Stimulated activated CD8-positive, alpha-beta memory T cell treated with anti-CD3 and anti-CD28 coated beads, Interleukin-12 subunit alpha, Interleukin-12 subunit beta, amount 100 ng/mL, for 24 hours (primary cell): ENCODE results near the gene LSM2.

ENCODE experiments used
- DNase-seq: peaks from one replicate; pipeline ENCODE4 v3.0.0-alpha.2; 2020; ENCODE audit errors: extremely low read depth

Gene LSM2

DNA sequence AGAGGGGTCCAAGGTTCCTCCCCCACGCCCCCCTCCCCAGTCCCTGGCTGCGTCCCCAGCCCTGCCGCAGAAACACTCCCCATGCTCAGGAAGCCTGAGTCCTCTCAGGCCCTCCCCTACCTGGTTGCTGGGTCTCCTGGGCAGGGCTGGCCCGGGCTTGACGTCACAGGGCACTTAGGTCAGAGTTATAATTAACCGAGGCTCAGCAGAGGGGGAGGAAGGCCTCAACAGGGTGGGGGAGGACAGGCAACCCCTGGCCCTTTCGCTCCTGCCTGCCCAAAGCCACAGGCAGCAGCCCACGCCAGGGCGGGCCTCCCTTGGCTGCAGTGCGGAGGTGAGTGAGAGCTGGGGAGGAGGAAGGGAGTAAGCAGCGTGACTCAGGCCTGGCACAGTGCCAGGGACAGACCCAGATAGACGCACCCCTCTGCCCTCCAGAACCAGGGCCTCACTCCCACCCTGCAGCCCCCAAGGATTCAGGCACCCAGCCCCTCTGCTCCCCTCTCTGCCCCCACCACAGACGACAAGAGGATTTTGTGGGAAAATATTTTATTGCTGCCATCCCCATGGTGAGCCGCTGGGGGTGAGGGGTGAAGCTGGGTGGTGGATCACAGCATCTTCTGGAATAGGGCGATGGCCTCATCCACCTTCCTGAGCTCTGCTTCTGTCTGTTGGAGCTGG is 29.6 kb downstream of the LSM2 start, which contains the start of gene VWA7:
TSS of gene VWA7 (minus strand) at position 340 of the 678 bp plus-strand sequence. CDS start 549 bp downstream, outside the sequence.
- peak; percentile 40 for DNase-seq

DNA sequence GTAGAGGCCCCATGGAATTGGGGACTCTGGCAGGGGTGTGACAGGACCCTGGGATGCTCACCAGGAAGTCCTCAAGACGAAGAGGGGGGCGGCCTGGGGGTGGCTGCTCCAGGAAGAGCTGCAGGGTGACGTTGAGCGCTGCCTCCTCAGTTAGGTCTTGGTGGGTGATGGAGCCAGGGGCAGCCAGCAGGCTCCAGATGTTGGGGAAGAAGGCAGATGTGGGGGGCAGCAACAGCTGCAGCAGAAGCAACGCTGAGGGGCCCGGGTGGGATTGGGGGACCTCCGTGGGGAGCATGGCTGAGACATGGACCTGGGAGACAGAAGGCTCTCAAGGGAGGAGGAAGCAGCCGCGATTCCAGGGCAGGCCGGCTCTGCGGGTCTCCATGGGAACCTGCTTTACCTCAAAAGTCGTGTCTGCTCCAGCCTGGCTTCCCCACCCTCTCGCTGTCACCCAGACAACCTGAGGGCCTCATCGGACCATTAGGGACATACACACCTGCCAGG is 30.2 kb downstream of the LSM2 start:
- no peak for DNase-seq

DNA sequence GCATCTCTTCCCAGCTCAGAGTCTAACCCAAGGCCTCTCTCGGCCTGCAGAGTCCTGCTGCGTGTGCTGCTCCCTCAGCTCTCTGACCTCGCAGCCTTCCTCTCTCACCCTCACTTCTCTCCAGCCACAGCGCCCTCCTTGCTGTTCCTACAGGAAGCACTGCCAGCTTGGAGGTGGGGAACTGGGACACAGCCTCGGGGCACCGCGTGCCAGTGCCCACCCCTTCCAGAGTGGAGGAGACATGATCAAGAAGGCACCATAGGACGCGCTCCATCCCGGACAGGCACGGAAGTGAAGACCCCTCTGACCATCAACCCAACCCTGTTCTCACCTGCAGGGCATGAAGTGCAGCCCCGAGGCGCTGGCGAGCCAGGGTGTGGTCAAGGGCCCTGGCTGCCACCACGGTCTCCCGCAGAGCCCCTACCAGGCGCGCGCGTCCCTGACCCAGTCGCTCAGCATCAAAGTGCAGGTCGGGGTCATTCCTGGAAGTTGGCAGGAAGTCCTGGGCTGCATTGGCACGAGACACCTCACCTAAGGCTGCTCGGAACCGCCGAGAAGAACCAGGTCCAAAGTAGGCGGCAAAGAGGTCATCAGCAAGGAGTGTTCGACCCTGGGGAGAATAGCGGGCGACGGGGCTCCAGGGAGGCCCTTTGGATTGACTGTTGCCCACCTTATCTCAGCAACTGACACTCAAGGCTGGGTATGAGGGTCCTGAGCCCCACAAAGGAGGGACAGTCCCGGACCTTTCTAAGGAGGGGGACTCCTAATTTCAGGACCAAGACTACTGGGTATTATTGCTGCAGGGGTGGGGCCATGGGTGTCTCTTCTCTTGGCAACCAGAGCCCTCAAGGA is 30.9 kb downstream of the LSM2 start:
- DNase-seq: no peak

DNA sequence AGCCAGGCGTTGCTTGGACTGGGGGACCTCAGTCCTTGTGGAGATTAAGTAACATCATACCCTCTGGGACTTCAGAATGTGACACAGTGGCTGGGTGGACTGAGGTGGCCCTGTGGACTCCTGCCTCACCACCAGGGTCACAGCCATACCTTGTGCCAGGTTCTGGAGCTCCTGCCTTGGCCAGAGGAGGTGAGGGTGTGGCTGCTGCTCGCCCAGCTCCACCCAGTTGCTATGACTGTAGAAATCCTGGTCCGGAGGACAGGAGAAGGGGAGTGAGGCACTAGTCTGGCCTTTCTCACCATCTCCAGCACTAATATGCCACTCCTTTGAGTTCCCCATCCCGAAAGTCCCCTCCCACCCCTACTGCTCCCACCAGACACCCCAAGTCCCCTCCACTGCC is 31.6 kb downstream of the LSM2 start:
- no peak for DNase-seq

DNA sequence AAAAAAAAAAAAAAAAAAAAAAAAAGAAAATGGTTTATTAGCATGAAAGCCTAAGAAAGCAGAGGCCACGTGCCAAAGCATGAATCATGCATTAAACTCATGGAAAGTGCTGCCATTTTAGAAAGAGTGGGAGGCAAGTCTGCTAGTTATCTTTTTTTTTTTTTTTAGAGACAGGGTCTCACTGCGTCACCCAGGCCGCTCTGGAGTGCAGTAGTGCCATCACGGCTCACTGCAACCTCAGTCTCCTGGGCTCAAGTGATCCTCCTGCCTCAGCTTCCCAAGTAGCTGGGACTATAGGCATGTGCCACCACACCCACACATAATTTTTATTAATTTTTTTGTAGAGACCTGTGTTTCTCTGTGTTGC is 34.8 kb downstream of the LSM2 start:
- no peak for DNase-seq

DNA sequence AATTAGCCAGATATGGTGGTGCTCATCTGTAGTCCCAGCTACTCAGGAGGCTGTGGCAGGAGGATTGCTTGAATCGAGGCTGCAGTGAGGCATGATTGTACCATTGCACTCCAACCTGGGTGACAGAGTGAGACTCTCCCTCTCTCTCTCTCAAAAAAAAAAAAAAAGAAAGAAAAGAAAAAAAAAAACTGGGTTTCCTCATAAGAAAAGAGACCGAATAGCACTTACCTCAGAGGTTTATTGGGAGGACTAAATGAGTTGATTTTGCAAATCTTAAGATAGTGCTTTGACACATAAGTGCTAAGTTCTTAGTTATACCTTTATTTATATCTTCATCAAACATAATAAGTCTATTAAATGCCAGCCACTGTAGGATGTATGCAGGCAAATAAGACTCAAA is 35.9 kb downstream of the LSM2 start:
- no peak for DNase-seq

DNA sequence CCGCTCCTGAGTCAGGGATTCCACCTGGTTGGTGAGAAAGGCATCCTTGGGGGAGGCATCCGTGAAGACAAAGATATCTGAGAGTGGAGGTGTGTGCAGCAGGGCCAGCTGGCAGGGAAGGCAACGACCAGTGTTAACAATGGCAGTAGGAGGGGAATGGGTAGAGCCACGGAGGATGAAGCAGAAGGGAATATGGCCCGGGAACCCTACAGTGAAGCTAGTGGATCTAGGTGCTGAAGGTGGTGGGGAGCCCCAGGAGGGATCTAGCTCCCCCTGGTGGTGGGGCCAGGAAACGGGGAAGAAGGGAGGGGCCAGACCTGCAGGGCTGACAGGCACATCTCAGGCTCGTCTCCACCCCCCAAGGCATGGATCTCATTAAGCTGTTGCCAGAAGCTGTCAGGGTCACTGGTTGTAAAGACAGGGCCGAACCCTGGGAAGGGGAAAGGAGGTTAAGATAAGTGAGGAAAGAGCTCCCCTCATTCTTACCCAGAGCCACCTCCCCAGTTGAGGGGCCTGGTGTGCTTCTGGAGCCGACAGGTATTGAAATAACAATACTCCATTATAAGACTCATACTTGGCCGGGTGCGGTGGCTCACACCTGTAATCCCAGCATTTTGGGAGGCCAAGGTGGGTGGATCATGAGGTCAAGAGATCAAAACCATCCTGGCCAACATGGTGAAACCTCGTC is 36.9 kb downstream of the LSM2 start:
- peak; percentile 49 for DNase-seq

DNA sequence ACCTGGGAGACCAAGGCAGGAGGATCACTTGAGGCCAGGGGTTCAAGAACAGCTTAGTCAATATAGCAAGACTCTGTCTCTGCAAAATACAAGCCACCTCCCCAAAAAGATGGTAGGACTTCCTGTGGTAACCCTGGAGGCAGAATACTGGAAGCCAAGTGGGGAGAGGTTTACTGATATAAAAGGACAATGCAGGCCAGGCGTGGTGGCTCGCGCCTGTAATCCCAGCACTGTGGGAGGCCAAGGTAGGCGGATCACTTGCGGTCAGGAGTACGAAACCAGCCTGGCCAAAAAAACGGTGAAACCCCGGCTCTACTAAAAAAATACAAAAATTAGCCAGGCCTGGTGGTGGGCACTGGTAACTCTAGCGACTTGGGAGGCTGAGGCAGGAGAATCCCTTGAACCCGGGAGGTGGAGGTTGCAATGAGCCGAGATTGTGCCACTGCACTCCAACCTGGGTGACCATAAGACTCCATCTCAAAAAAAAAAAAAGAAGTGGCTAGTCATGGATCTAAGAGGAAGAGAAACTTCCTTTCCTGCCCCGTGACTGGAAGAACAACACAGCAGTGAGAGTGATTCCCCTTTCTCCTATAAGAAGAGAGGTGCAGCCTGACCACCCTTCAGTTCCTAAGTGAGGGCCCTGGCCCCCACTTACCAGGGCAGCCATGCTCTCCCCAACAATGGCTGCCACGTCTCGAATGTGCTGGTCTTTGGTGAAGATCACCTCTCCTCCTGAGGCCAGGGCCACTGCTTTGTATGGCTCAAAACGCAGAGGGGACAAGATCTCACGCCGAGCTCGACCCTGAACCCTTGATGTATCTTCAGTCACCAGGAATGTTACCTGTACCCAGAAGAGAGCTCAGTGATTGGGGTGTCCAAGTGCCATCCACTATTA is 38.2 kb downstream of the LSM2 start:
- no peak for DNase-seq

DNA sequence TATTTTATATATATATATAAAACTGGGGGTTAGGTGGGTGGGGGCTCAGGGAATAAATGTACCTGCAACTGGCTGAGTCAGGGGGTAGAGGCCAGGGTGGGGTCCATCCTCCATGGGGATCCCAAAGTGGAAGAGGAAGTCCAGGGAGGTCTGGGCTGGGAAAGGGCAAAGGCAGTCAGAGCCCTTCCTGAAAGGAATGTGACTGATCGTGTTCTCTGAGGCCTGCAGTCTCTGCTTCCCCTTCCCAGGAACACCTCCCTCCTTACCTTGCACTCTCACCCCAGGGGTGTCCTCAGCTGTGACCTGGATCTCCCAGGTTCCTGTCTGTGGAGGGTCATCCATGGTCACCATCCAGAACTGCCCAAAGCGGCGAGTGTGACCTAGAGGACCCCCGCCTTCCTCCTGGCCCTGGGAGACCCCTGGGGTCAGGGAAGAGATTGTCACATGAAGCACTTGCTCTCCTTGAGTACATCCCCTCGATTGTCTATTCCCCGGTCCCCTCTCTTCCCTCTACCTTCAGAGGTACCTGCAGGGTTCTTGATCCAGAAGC is 39.6 kb downstream of the LSM2 start:
- DNase-seq: no peak

DNA sequence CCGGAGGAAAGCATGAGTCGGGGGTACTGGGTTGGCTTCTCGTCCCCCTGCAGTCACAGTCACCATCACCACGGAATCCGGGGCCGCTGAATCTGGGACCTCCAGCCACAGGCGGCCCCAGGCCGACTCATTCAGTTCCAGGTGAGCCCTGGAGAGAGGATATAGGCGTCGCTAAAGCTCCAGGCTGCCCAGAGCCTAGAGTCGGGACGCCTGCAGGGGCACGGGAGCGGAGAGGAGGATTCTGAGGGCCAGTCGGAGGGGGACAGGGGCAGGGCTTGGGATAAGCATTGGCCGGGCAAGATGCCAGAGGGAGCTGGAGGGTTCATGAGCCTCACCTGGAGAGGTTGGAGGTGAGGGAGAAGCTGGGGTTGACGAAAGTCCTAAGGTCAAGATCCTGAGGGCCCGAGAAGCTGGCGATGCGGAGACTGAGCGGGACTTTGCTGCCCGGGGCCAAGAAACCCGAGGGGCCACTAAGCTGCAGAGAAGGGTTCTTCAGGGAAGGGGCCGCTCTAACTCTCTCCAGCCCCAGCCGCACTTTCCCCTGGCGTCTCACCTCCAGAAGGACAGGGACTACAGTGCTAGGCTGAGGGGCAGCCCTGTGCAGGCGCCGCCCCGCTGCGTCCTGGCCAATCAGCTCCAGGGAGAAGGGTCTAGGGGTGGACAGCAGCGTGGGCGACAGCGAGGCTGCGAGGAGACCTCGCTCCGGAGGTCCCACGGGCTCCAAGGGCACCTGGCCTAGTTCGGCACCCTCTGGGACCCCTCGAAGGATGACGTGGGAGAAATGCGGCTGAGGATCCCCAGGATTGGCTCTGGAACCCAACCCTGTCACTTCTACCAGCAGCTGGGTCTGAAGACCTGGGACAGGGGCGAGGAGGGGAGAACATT is 40.6 kb downstream of the LSM2 start:
- no peak for DNase-seq

DNA sequence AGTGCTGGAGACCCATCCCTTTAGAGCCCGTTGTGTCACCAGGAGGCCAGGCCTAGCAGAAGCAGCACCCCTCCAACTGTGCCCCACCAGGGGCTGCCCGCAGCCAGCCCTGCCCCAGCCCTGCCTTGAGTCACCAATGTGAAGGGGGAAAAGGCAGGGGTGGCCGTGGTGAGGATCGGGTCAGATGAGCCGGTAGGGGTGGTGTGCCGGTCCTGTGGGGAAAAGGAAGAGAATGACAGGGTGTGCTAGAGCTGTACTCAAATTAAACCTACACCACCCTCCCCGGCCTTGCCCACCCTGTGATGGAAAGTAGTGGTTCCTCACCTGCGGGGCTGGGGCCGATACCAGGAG is 41.2 kb downstream of the LSM2 start:
- DNase-seq: no peak

DNA sequence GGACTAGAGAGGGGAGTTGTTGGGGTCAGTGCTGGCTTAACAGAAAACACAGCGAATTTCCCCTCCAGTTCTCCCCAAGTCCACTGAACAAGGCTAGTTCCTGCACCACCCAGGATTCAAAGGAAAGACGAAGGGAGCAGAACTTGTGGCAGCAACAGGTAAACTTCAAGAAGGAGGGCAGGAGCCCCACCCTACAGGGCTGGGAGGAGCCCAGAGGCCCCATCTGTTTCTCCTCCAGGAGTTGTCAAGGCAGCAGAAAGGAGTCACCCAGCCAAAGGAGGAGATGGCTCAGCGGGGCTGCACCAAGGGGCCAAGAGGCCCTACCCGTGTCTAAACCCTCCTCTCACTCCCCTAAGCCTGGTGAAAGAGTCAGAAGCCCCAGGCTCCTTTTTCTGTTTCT is 42.6 kb downstream of the LSM2 start:
- no peak for DNase-seq

DNA sequence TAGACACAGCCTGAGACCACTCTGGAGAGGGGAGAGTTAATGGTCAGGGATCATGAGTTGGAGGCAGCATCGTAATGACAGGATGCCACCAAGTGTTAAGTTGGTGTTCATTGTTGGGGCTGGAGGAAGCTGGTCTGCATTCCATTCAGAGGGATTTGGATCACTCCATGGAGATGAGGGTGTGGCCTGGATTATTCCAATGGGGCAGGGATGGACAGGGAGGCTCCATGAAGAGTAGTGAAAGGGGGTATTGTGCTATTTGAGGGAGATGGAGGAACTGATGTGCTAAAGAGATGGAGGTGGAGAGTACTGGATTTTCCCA is 43.2 kb downstream of the LSM2 start:
- DNase-seq: no peak

DNA sequence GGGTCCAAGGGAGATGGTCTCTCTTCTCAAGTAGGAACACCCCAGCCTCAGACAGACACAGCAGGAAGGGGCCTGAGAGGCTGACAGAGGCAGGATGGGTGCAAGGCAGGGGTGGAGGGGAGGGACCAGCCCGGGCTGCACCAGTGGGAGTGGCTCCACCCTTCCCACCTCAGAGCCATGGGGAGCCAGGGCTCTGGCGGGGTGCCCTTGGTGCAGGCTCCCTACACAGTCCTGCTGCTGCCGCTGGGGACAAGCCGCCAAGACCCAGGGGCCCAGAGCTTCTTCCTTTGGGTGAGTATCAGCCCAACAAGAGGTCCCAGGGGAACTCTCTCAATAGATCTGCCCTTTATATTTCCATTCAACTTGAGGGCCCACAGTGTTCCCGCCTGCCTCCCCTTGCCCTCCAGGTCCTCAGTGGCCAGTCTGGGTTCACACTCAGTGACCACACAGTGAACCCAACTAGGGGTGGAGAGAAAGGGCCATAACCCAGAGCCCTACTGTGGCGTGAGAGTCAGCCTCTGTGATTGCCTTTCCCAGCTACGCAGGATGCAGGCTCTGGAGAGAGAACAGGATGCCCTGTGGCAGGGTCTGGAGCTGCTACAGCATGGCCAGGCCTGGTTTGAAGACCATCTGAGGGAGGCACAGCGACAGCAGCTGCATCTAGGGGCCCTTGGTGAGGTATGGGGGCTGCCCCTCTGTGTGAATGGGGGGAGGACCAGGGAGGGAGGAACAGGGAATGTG is 43.7 kb downstream of the LSM2 start:
- DNase-seq: no peak

DNA sequence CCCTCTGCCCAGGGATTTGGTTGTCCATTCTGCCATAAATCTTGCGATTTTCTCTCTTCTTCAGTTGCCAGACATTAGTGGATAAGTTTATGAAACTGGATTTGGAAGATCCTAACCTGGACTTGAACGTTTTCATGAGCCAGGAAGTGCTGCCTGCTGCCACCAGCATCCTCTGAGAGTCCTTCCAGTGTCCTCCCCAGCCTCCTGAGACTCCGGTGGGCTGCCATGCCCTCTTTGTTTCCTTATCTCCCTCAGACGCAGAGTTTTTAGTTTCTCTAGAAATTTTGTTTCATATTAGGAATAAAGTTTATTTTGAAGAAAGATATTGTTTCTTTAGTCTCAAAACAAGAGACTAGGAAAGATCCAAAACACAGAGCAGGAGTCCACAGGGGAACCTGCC is 44.4 kb downstream of the LSM2 start, which contains the start of gene SAPCD1:
TSS of gene SAPCD1 (plus strand) at position 301 of the 400 bp plus-strand sequence. CDS start 399 bp downstream, outside the sequence.
- DNase-seq: no peak

DNA sequence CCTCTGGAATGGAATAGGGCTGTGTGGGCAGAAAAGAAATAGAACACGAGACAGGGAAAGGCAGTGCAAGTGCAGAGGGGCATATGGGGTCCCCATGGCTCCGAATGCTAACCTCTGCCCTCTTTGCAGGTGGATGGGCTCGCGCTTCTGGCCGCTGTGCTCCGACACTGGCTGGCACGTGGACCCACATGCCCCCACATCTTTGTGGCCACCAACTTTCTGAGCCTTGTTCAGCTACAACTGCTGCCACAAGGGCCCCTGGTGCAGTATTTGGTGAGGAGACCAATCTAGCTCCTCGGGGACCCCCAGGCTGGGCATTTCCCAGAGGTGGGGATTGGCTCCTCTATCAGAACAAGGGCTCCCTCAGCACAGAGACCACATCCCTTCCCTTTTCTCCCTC is 45.4 kb downstream of the LSM2 start:
- no peak for DNase-seq

DNA sequence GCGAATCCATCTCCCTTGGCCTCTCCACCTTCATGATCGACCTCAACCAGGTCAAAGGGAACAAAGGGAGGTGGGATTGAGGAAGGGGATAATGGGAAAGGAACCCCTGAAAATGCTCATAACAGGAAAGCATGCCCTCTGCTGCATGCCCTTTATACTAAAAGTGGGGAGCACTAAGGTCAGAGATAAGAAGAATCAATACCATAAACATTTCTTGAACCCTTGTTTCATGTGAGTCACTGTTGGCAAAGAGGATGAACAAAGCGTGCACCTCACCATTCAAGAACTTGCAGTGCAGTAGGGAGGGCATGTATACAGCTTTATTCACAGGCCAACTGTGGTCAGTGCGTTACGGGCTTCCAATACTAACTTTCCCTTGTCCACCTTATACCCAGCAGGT is 46.0 kb downstream of the LSM2 start:
- DNase-seq: no peak

DNA sequence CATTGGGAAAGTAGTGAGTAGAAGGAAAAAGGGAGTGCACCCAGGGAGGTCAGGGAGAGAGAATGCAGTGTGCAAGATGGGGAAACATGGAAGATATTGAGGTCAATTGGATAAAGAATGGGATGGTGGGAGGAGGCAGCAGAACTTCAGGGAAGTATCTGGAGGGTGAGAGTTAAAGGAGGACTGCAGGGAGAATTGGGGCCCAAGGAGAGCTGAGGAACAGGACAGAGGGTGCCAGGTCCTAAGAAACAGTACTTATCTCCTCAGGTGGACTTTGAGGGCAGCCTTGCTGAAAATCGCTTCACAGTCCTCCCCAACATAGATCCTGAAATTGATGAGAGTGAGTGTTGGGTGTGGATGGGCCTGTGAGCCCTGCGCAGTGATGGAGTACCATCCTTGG is 48.5 kb downstream of the LSM2 start:
- no peak for DNase-seq

DNA sequence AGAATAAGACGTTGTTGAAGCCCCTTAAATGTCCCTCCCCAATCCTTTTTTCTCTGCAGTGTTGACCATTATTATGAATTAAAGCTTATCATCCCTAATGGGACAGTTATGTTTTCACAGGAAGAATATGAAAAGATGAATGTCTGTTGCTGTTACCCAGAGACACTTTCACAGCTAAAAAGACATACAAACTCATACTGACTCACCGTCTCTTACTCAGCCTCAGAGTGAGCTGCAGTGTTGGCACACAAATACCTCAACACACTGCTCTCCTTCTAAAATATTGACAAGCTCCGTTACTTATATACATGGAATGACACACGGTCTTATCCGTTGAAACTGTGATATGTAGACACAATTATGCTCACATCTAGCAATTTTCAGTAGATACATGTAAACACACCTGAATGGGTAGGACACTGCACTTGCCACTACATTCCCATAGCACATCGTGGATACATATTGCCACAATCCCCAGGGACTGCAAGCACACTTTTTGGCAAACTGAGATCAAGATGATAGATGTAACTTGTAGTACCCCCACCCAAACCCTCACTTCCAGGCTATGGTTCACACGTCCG is 53.9 kb downstream of the LSM2 start:
- no peak for DNase-seq
